HepG2 (cell line): Measurements from ENCODE around the gene C6orf132. TPM values are rescaled to one million over a fixed set of nuclear protein-coding genes. Genes with fewer than 3 reads are reported as not detected.

Experiments
- ATAC-seq: fragments of 200-7000 bp; cut with Tn5 transposase; 3 replicates; pipeline ENCODE4 v1.9.1; 2020; ENCODE audit warnings: mild to moderate bottlenecking, moderate library complexity
- BruUV-seq: library from RNA; stranded (reverse); fragments of 400-500 nt; replicated peaks from 2 replicates; lab custom pipeline; 2021; lab: Mats Ljungman, UMichigan
- CTCF ChIA-PET: fragments of 300-600 bp; formaldehyde crosslinking; extraction: SDS; loops from one replicate; lab custom pipeline; 2021; ENCODE audit warnings: low total read pairs, inconsistent platforms, low intra/inter-chr PET ratio; lab: Yijun Ruan, JAX
- POLR2A ChIA-PET: fragments of 350-600 bp; sonication (Branson Sonifier 250); formaldehyde crosslinking; loops from one replicate; lab custom pipeline; 2020; ENCODE audit warnings: antibody characterized with exemption, inconsistent platforms; lab: Yijun Ruan, JAX
- DNase-seq: peaks from one replicate; pipeline ENCODE4 v3.0.0-alpha.2; 2015; ENCODE audit warnings: low spot score
- FAIRE-seq: peaks from 3 replicates; lab custom pipeline; 2011; peaks lifted over from hg19 to GRCh38; lab: Jason Lieb, UNC
- H2AFZ ChIP-seq: one replicate; pipeline ENCODE4 v1.6.1; 2011; ENCODE audit warnings: low read length, inconsistent platforms
- H3K27ac ChIP-seq: fragments of 300-600 bp; 3 replicates; pipeline ENCODE4 v1.8.0; 2011; ENCODE audit warnings: mixed run types, mild to moderate bottlenecking, mixed read lengths, low read length, inconsistent platforms; ENCODE audit not compliant: insufficient read depth; ENCODE audit errors: extremely low read length
- H3K27me3 ChIP-seq, 2 experiments: fragments of 200-600 bp in 1 of 2; 2 replicates in 1 of 2; 3 replicates in 1 of 2; pipeline versions ENCODE4 v1.6.0 to v1.8.0; 2011; ENCODE audit warnings: low read length in 2 of 2, mild to moderate bottlenecking in 2 of 2, moderate library complexity in 2 of 2, inconsistent platforms in 1 of 2; ENCODE audit not compliant: insufficient read depth in 2 of 2, control insufficient read depth in 1 of 2
- H3K36me3 ChIP-seq, 2 experiments: fragments of 200-600 bp in 1 of 2; replicated peaks in 1 of 2; 2 replicates in 1 of 2; 3 replicates in 1 of 2; pipeline versions ENCODE4 v1.5.1 to v1.8.0; 2011; ENCODE audit warnings: low read length in 2 of 2, inconsistent platforms in 1 of 2; ENCODE audit not compliant: insufficient read depth in 2 of 2, control insufficient read depth in 1 of 2
- H3K4me1 ChIP-seq: 2 replicates; pipeline ENCODE4 v1.5.1; 2012; ENCODE audit warnings: low read length, inconsistent platforms; ENCODE audit not compliant: insufficient read depth
- H3K4me2 ChIP-seq: 2 replicates; pipeline ENCODE4 v1.6.0; 2011; ENCODE audit warnings: low read depth, low read length, inconsistent platforms
- H3K4me3 ChIP-seq, 3 experiments: fragments of 200-600 bp in 1 of 3; sonication (generic), shearing (Covaris generic) in 1 of 3; replicated peaks in 1 of 3; 2 replicates each; pipeline ENCODE4 v1.5.1; 2011 to 2016; ENCODE audit warnings: low read length in 3 of 3, inconsistent platforms in 2 of 3, low read depth in 2 of 3, mild to moderate bottlenecking in 2 of 3, control low read depth in 1 of 3, mixed read lengths in 1 of 3; ENCODE audit not compliant: insufficient read depth in 1 of 3
- H3K79me2 ChIP-seq: one replicate; pipeline ENCODE4 v1.6.1; 2011; ENCODE audit warnings: low read length, inconsistent platforms; ENCODE audit not compliant: insufficient read depth
- H3K9ac ChIP-seq: 2 replicates; pipeline ENCODE4 v1.6.0; 2011; ENCODE audit warnings: mild to moderate bottlenecking, low read depth, low read length, inconsistent platforms; ENCODE audit not compliant: insufficient read depth
- H3K9me3 ChIP-seq: 2 replicates; pipeline ENCODE4 v1.5.1; 2012; ENCODE audit warnings: mild to moderate bottlenecking, low read length
- H4K20me1 ChIP-seq: 2 replicates; pipeline ENCODE4 v1.6.0; 2011; ENCODE audit warnings: inconsistent platforms, mild to moderate bottlenecking, low read length, moderate library complexity; ENCODE audit not compliant: insufficient read depth
- MYNN ChIP-seq: sonication (generic); formaldehyde crosslinking; IDR thresholded peaks from 2 replicates; pipeline ENCODE4 v1.4.0; 2020; ENCODE audit warnings: mild to moderate bottlenecking, low read depth, missing genetic modification reagents
- NBN ChIP-seq: fragments of 450-650 bp; conservative IDR thresholded peaks from 2 replicates; pipeline ENCODE4 v1.6.1; 2017
- STAG1 ChIP-seq: sonication (generic); formaldehyde crosslinking; IDR thresholded peaks from 2 replicates; pipeline ENCODE4 v1.4.0; 2020; ENCODE audit warnings: missing genetic modification reagents
- TCF7 ChIP-seq: sonication (generic); IDR thresholded peaks from 2 replicates; pipeline ENCODE4 v1.6.1; 2016; ENCODE audit warnings: antibody characterized with exemption, low read depth
- ZNF331 ChIP-seq: sonication (generic); formaldehyde crosslinking; IDR thresholded peaks from 2 replicates; pipeline ENCODE4 v1.4.0; 2020; ENCODE audit warnings: missing genetic modification reagents
- ZNF546 ChIP-seq: sonication (generic); formaldehyde crosslinking; conservative IDR thresholded peaks from 2 replicates; pipeline ENCODE4 v1.8.1; 2023; ENCODE audit warnings: mild to moderate bottlenecking, missing genetic modification reagents
- ZNF747 ChIP-seq: sonication (generic); formaldehyde crosslinking; IDR thresholded peaks from 2 replicates; pipeline ENCODE4 v1.8.1; 2023; ENCODE audit warnings: missing genetic modification reagents, mild to moderate bottlenecking, borderline replicate concordance
- WGBS: methylation state at CpG from one replicate; pipeline ENCODE4 v1.1.6; 2017; ENCODE audit warnings: low lambda C conversion rate; 5-methylcytosine and 5-hydroxymethylcytosine counted together
- in situ Hi-C: cut with HindIII; loops from 2 replicates; pipeline ENCODE4 v1.10.0; 2017; ENCODE audit warnings: low pct_unique_long_range_greater_than_20kb; ENCODE audit not compliant: extremely low pct_ligation_motif_present
- intact Hi-C: fragments of 100-400 bp; cut with micrococcal nuclease; formaldehyde crosslinking; loops from one replicate; pipeline ENCODE4 v1.10.0; 2022; ENCODE audit not compliant: unreplicated experiment
- polyA plus RNA-seq, 8 experiments: library from polyadenylated mRNA; depleted of rRNA in 3 of 8; stranded (reverse) in 7 of 8; unstranded in 1 of 8; fragments of >200 nt; fragmentation: Illumina TruSeq in 4 of 8; extraction: Trizol in 4 of 8; gene quantifications; 2 replicates each; pipeline versions ENCODE4 v1.2.1 to v1.2.3, GENCODE V29; 2011 to 2016; ENCODE audit warnings: low read depth in 4 of 8, missing spikeins in 1 of 8, mixed read lengths in 1 of 8; ENCODE audit not compliant: insufficient read depth in 1 of 8
- total RNA-seq, 5 experiments: library from RNA; depleted of rRNA; stranded (reverse); fragments of >200 nt; fragmentation: Illumina TruSeq; extraction: Trizol; gene quantifications; 2 replicates each; pipeline ENCODE4 v1.2.3, GENCODE V29; 2016; ENCODE audit warnings: low read depth in 1 of 5
- TF ChIP-seq, protein P1 (sequence below): sonication (generic); formaldehyde crosslinking; IDR thresholded peaks from 2 replicates; pipeline ENCODE4 v1.8.1; 2022; ENCODE audit warnings: mild to moderate bottlenecking, missing genetic modification reagents
- TF ChIP-seq, protein P2 (sequence below): IDR thresholded peaks from 2 replicates; pipeline ENCODE4 v1.4.0; 2020; ENCODE audit warnings: mild to moderate bottlenecking, missing genetic modification reagents
- TF ChIP-seq, protein P3 (sequence below): sonication (generic); formaldehyde crosslinking; IDR thresholded peaks from 2 replicates; pipeline ENCODE4 v1.8.0; 2022; ENCODE audit warnings: low read depth, missing genetic modification reagents
- TF ChIP-seq, protein P4 (sequence below): sonication (generic); IDR thresholded peaks from 2 replicates; pipeline ENCODE4 v1.6.1; 2016; ENCODE audit warnings: low read depth, borderline replicate concordance
- TF ChIP-seq, protein P5 (sequence below), 2 experiments: sonication (generic) in 1 of 2; formaldehyde crosslinking in 1 of 2; IDR thresholded peaks; 2 replicates each; pipeline versions ENCODE4 v1.4.0 to v1.6.1; 2018 to 2020; ENCODE audit warnings: missing genetic modification reagents in 2 of 2, borderline replicate concordance in 1 of 2, low read depth in 1 of 2, mild to moderate bottlenecking in 1 of 2, missing biosample characterization in 1 of 2

C6orf132 gene
- total and polyA plus RNA-seq, 2 of the 13 experiments (the other 11 are each of a cell fraction or from before 2014, with no cell fraction given), result 0.78 to 3.0 TPM

DNA sequence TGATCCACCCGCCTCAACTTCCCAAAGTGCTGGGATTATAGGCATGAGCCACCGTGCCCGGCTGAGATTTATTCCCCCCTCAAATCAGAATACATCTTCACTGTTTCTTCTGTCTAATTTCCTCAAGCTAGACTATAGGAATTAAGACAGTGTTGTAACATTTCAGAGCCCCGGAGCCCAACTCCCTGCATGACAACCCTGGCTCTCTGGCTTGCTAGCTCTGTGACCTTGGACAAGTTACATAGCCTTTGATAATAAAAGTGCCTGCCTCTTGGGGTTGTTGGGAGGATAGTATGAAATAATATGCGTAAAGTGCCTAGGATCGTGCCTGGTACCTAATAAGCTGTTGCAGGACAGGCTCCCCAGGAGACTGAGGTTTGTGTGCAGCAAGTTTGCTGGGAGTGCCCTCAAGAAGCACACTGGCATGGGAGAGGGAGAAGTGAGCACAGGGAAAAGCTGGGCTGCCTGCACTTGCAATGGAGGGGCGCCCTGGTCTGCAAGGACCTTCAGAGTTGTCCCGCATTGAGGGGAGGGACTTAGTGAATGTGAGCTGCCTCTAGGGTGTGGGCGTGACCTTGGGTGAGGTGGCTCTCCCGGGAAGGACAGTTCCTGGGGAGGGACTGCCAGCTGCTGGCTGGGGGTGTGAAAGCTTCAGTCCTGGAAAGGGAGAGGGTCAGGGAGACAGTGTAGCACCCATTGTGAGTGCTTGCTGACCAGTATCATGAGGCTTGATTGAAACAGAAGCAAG lies 48.7 kb downstream of the C6orf132 start:
- CTCF ChIA-PET, result interaction anchor here (0.8 kb wide), 1 partner anchor 19 kb away, joined by 3 read pairs; no protein-coding TSS in a partner anchor
- FAIRE-seq (no peak), ATAC-seq (peak; percentile 52), DNase-seq (peak; percentile 64)
- Histone ChIP-seq H3K4me2 (peak overlapping the region; percentile 28), H4K20me1 (no peaks in the 10 kb centered on the region), H3K27me3 (peaks cover 0 to 6% of the 10 kb centered on the region in 2 experiments; a peak in 1 of 5 replicates), H3K27ac (no peak overlapping the region), H3K9me3 (no peaks in the 10 kb centered on the region), H3K9ac (no peak overlapping the region), H3K4me1 (peaks cover 43% of the 10 kb centered on the region), H3K36me3 (no peaks in the 10 kb centered on the region), H3K79me2 (no peaks in the 10 kb centered on the region), H3K4me3 (no peak overlapping the region), H2AFZ (no peak overlapping the region)
- in situ Hi-C loops, result no loop called here
- 28% methylated on average over 10 of the region's 10 CpGs for WGBS
- intact Hi-C loops, result no loop called here
- POLR2A ChIA-PET, result interaction anchor here (0.9 to 1.6 kb wide), 3 partner anchors 10 to 43 kb away, joined by 3 to 4 read pairs (median 4); partner anchors contain the start of gene TAF8
- BruUV-seq, result no TSS peak
- TF ChIP-seq, protein P1, sequence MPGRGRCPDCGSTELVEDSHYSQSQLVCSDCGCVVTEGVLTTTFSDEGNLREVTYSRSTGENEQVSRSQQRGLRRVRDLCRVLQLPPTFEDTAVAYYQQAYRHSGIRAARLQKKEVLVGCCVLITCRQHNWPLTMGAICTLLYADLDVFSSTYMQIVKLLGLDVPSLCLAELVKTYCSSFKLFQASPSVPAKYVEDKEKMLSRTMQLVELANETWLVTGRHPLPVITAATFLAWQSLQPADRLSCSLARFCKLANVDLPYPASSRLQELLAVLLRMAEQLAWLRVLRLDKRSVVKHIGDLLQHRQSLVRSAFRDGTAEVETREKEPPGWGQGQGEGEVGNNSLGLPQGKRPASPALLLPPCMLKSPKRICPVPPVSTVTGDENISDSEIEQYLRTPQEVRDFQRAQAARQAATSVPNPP, result no peak
- TF ChIP-seq ZNF747 (CRISPR knock-in tag) (0 out of 2 replicates have a peak, but pooled peaks have one; percentile 34), TCF7 (no peak), NBN (no peak), MYNN (CRISPR knock-in tag) (no peak), ZNF331 (CRISPR knock-in tag) (no peak), ZNF546 (no peak), STAG1 (CRISPR knock-in tag) (peak; percentile 46)
- TF ChIP-seq, protein P2, sequence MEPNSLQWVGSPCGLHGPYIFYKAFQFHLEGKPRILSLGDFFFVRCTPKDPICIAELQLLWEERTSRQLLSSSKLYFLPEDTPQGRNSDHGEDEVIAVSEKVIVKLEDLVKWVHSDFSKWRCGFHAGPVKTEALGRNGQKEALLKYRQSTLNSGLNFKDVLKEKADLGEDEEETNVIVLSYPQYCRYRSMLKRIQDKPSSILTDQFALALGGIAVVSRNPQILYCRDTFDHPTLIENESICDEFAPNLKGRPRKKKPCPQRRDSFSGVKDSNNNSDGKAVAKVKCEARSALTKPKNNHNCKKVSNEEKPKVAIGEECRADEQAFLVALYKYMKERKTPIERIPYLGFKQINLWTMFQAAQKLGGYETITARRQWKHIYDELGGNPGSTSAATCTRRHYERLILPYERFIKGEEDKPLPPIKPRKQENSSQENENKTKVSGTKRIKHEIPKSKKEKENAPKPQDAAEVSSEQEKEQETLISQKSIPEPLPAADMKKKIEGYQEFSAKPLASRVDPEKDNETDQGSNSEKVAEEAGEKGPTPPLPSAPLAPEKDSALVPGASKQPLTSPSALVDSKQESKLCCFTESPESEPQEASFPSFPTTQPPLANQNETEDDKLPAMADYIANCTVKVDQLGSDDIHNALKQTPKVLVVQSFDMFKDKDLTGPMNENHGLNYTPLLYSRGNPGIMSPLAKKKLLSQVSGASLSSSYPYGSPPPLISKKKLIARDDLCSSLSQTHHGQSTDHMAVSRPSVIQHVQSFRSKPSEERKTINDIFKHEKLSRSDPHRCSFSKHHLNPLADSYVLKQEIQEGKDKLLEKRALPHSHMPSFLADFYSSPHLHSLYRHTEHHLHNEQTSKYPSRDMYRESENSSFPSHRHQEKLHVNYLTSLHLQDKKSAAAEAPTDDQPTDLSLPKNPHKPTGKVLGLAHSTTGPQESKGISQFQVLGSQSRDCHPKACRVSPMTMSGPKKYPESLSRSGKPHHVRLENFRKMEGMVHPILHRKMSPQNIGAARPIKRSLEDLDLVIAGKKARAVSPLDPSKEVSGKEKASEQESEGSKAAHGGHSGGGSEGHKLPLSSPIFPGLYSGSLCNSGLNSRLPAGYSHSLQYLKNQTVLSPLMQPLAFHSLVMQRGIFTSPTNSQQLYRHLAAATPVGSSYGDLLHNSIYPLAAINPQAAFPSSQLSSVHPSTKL (CRISPR knock-in tag), result no peak
- TF ChIP-seq, protein P3, sequence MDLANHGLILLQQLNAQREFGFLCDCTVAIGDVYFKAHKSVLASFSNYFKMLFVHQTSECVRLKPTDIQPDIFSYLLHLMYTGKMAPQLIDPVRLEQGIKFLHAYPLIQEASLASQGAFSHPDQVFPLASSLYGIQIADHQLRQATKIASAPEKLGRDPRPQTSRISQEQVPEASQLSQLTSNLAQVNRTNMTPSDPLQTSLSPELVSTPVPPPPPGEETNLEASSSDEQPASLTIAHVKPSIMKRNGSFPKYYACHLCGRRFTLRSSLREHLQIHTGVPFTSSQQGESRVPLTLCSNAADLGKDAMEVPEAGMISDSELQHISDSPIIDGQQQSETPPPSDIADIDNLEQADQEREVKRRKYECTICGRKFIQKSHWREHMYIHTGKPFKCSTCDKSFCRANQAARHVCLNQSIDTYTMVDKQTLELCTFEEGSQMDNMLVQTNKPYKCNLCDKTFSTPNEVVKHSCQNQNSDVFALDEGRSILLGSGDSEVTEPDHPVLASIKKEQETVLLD (CRISPR knock-in tag), result no peak
- TF ChIP-seq, protein P4, sequence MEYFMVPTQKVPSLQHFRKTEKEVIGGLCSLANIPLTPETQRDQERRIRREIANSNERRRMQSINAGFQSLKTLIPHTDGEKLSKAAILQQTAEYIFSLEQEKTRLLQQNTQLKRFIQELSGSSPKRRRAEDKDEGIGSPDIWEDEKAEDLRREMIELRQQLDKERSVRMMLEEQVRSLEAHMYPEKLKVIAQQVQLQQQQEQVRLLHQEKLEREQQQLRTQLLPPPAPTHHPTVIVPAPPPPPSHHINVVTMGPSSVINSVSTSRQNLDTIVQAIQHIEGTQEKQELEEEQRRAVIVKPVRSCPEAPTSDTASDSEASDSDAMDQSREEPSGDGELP, result peak; percentile 21; the same call in 1 of the 2 replicates
- TF ChIP-seq, protein P5, sequence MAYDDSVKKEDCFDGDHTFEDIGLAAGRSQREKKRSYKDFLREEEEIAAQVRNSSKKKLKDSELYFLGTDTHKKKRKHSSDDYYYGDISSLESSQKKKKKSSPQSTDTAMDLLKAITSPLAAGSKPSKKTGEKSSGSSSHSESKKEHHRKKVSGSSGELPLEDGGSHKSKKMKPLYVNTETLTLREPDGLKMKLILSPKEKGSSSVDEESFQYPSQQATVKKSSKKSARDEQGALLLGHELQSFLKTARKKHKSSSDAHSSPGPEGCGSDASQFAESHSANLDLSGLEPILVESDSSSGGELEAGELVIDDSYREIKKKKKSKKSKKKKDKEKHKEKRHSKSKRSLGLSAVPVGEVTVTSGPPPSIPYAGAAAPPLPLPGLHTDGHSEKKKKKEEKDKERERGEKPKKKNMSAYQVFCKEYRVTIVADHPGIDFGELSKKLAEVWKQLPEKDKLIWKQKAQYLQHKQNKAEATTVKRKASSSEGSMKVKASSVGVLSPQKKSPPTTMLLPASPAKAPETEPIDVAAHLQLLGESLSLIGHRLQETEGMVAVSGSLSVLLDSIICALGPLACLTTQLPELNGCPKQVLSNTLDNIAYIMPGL (CRISPR knock-in tag; IDR thresholded peaks at IDR 0.05; ENCODE audit: borderline replicate concordance in 1 of 2, low read depth in 1 of 2), result no peak
